SK-N-SH treated with all-trans-retinoic acid at 6 μM for 48 hours (cell line): ENCODE results near the gene CCDC88C.

Experiments used
- ARNTL ChIP-seq: fragments of 450-650 bp; formaldehyde crosslinking; IDR thresholded peaks from 2 replicates; pipeline ENCODE4 v1.5.0; 2020; ENCODE audit warnings: low read depth, mild to moderate bottlenecking, moderate library complexity, borderline replicate concordance
- BACH2 ChIP-seq: fragments of 250-450 bp; sonication (Bioruptor Pico); IDR thresholded peaks from 2 replicates; pipeline ENCODE4 v1.9.0; 2021; ENCODE audit warnings: mild to moderate bottlenecking, borderline replicate concordance
- CSDC2 ChIP-seq: fragments of 250-450 bp; sonication (Bioruptor Pico); IDR thresholded peaks from 2 replicates; pipeline ENCODE4 v1.5.0; 2020; ENCODE audit warnings: mild to moderate bottlenecking, moderate library complexity
- CSRNP3 ChIP-seq: fragments of 250-450 bp; sonication (Bioruptor Pico); IDR thresholded peaks from 2 replicates; pipeline ENCODE4 v1.5.1; 2021; ENCODE audit warnings: mild to moderate bottlenecking, moderate library complexity
- ESRRG ChIP-seq: fragments of 250-450 bp; sonication (Bioruptor Pico); IDR thresholded peaks from 2 replicates; pipeline ENCODE4 v1.6.1; 2021; ENCODE audit warnings: mild to moderate bottlenecking
- ISL1 ChIP-seq: fragments of 250-450 bp; sonication (Bioruptor Pico); IDR thresholded peaks from 2 replicates; pipeline ENCODE4 v2.1.2; 2022; ENCODE audit warnings: mild to moderate bottlenecking, moderate library complexity
- PATZ1 ChIP-seq: fragments of 250-450 bp; sonication (Bioruptor Pico); IDR thresholded peaks from 2 replicates; pipeline ENCODE4 v1.8.0; 2020; ENCODE audit warnings: mild to moderate bottlenecking, moderate library complexity, borderline replicate concordance
- PPARA ChIP-seq: fragments of 250-450 bp; sonication (Bioruptor Pico); IDR thresholded peaks from 2 replicates; pipeline ENCODE4 v1.5.0; 2020; ENCODE audit warnings: mild to moderate bottlenecking, borderline replicate concordance
- TCF4 ChIP-seq: fragments of 250-450 bp; sonication (Bioruptor Pico); IDR thresholded peaks from 2 replicates; pipeline ENCODE4 v1.8.0; 2021; ENCODE audit warnings: mild to moderate bottlenecking, moderate library complexity, borderline replicate concordance
- TOX ChIP-seq: fragments of 250-450 bp; sonication (Bioruptor Pico); IDR thresholded peaks from 2 replicates; pipeline ENCODE4 v1.8.0; 2021; ENCODE audit warnings: mild to moderate bottlenecking, moderate library complexity, borderline replicate concordance
- ZC3H10 ChIP-seq: fragments of 250-450 bp; sonication (Bioruptor Pico); IDR thresholded peaks from 2 replicates; pipeline ENCODE4 v1.5.1; 2021; ENCODE audit warnings: mild to moderate bottlenecking, moderate library complexity
- ZFP3 ChIP-seq: fragments of 250-450 bp; sonication (Bioruptor Pico); IDR thresholded peaks from 2 replicates; pipeline ENCODE4 v1.5.0; 2020; ENCODE audit warnings: mild to moderate bottlenecking, moderate library complexity
- ZNF70 ChIP-seq: fragments of 450-650 bp; formaldehyde crosslinking; IDR thresholded peaks from 2 replicates; pipeline ENCODE4 v1.5.0; 2020; ENCODE audit warnings: mild to moderate bottlenecking, moderate library complexity

GRCh38 chr14:91225025-91225424 is 192.6 kb downstream of the CCDC88C start:
- no peak for TF ChIP-seq ESRRG (CRISPR knock-in tag)
- TF ChIP-seq CSRNP3 (CRISPR knock-in tag) = no peak
- no peak for TF ChIP-seq ZNF70 (CRISPR knock-in tag)
- TF ChIP-seq TCF4 = no peak
- no peak for TF ChIP-seq ISL1 (CRISPR knock-in tag)
- TF ChIP-seq ARNTL (CRISPR knock-in tag) = no peak
- TF ChIP-seq PATZ1 (CRISPR knock-in tag) = no peak
- no peak for TF ChIP-seq PPARA (CRISPR knock-in tag)
- TF ChIP-seq BACH2 (CRISPR knock-in tag) = no peak
- TF ChIP-seq TOX (CRISPR knock-in tag) = no peak
- no peak for TF ChIP-seq ZC3H10 (CRISPR knock-in tag)
- no peak for TF ChIP-seq ZFP3
- no peak for TF ChIP-seq CSDC2
